Activated naive CD8-positive, alpha-beta T cell treated with anti-CD3 and anti-CD28 coated beads, Interleukin-2, amount 10 ng/mL, durations not matched to agents 7 days and 5 days (primary cell): ENCODE data around the gene DBH. TPM values are rescaled to one million over a fixed set of nuclear protein-coding genes. Genes with fewer than 3 reads are reported as not detected.

ENCODE experiments used
- ATAC-seq: fragments of 150-1000 bp; cut with Tn5 transposase; one replicate; pipeline ENCODE4 v1.10.0; 2021; ENCODE audit warnings: low read depth, moderate library complexity
- POLR2A ChIA-PET: fragments of 350-600 bp; sonication (Branson Sonifier 250); formaldehyde crosslinking; loops from one replicate; lab custom pipeline; 2021; ENCODE audit warnings: antibody characterized with exemption; lab: Charles Lee
- DNase-seq: peaks from one replicate; pipeline ENCODE4 v3.0.0; 2021
- H3K27ac Mint-ChIP-seq: one replicate; pipeline ENCODE4 v1.8.0; 2022; ENCODE audit warnings: mild to moderate bottlenecking, mixed read lengths
- H3K27me3 Mint-ChIP-seq: one replicate; pipeline ENCODE4 v1.8.0; 2022; ENCODE audit warnings: mild to moderate bottlenecking, moderate library complexity, mixed read lengths
- H3K36me3 Mint-ChIP-seq: one replicate; pipeline ENCODE4 v1.8.0; 2021; ENCODE audit warnings: mild to moderate bottlenecking, mixed read lengths
- H3K4me1 Mint-ChIP-seq: one replicate; pipeline ENCODE4 v1.8.0; 2021; ENCODE audit warnings: mixed read lengths
- H3K4me3 Mint-ChIP-seq: one replicate; pipeline ENCODE4 v1.8.0; 2022; ENCODE audit warnings: mild to moderate bottlenecking, moderate library complexity, mixed read lengths
- H3K9me3 Mint-ChIP-seq: one replicate; pipeline ENCODE4 v1.8.0; 2021; ENCODE audit warnings: mixed read lengths
- total RNA-seq, 2 experiments: library from RNA; stranded (reverse); gene quantifications; one replicate each; pipeline ENCODE4 v1.2.3, GENCODE V29; 2021

Gene DBH
- total RNA-seq, 2 experiments from 2014 or later = not detected

DNA sequence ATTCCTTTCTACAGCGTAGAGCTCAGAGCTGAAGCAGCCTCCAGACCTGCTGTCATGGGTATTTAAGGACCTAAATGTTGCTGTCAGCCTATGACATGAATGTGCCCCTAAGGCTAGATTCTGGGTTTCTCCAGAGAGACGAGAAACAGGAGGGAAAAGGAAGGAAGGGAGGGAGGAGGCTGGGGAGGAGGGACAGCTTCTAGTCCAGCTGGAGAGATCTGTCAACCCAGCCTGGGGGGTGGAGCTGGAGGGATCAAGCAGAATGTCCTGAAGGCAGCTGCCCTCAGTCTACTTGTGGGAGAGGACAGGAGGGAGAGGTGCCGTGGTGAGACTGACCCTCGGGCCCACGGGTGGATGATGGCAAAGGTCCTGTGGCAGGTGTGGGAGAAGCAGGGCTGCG, 1.1 kb upstream of the DBH start:
- H3K36me3 Mint-ChIP-seq = no peaks in the 10 kb centered on the region
- ATAC-seq = no peak
- no peaks in the 10 kb centered on the region for H3K9me3 Mint-ChIP-seq
- H3K4me1 Mint-ChIP-seq = no peaks in the 10 kb centered on the region
- H3K27me3 Mint-ChIP-seq = peaks cover 8% of the 10 kb centered on the region
- POLR2A ChIA-PET = no interaction called here
- no peak overlapping the region for H3K4me3 Mint-ChIP-seq
- DNase-seq = no peak
- no peak overlapping the region for H3K27ac Mint-ChIP-seq

DNA sequence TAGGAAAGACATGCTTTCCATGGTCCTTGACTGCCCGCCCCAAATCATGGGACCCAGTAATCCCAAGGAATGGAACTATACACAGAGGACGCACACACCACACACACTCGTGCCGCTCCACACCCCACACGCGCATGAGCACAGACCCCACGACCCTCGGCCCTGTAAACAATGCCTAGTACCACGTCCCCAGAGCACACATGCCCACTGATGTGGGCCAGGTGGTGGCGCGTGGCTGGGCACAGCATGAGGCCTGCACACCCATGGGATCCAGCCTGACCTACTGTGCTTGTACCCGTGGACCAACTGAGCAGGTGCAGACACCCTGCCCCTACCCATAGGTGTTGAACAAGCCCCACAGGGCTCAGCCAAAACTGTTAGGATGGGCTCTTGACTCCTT, 739 bp downstream of the DBH start:
- H3K27ac Mint-ChIP-seq = no peak overlapping the region
- no peaks in the 10 kb centered on the region for H3K36me3 Mint-ChIP-seq
- ATAC-seq (no peak), DNase-seq (no peak)
- H3K9me3 Mint-ChIP-seq = no peaks in the 10 kb centered on the region
- H3K27me3 Mint-ChIP-seq = peaks cover 8% of the 10 kb centered on the region
- H3K4me1 Mint-ChIP-seq = no peaks in the 10 kb centered on the region
- POLR2A ChIA-PET = no interaction called here
- no peak overlapping the region for H3K4me3 Mint-ChIP-seq

DNA sequence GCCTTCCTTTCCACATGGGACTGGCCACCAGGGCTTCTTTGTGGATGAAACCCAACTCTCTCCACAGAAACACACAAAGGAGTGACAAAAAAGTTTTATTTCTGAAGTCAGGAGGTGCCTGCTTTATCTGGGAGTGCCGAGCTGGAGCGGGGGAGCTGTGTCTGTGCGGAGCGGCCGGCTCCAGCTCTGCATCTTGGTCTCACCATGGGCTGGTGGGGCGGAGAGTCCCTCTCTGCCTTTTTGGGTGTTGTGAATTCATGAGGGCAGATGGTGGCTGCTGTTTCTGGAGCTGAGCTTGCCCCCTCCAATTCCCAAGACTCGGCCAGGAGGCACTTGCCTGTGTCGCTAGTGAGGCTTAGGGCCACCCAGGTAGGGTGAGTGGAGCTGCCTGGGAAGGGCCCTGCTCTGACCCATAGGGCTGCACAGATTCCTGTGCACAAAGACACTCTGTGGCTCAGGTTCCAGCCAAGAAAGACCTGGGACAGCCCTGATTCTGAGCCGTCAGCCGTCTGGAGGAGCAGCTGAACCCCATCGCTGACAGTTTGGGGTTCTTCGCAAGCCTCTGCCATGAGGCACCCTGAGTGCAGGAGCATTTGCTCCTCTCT, 1.4 kb downstream of the DBH start:
- H3K36me3 Mint-ChIP-seq = no peaks in the 10 kb centered on the region
- H3K4me3 Mint-ChIP-seq = no peak overlapping the region
- DNase-seq (no peak), ATAC-seq (no peak)
- H3K27me3 Mint-ChIP-seq = peaks cover 6% of the 10 kb centered on the region
- no peaks in the 10 kb centered on the region for H3K4me1 Mint-ChIP-seq
- H3K9me3 Mint-ChIP-seq = no peaks in the 10 kb centered on the region
- POLR2A ChIA-PET = no interaction called here
- no peak overlapping the region for H3K27ac Mint-ChIP-seq

DNA sequence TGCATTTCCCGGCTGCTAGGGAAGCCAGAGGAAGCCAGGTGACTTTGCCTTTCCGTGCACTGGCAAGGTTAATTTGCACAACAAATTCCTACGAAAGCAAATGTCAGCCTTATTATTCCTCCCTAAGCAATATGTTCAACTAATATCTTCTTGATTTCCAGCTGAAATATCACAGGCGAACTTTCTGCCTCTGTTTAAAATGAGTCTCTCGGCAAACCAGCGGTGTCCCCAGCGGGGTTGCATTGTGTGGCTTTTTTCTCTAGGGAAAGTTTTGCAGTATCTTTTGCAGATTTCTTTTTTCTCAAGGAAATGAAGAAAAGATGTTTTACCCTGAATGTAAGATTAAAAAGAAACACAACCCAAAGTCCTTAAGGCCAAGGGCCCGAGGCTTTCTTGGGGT, 1.9 kb downstream of the DBH start:
- Mint-ChIP-seq H3K4me1 (no peaks in the 10 kb centered on the region), H3K9me3 (no peaks in the 10 kb centered on the region), H3K27me3 (peaks cover 6% of the 10 kb centered on the region), H3K36me3 (no peaks in the 10 kb centered on the region), H3K27ac (no peak overlapping the region), H3K4me3 (no peak overlapping the region)
- ATAC-seq (no peak), DNase-seq (no peak)
- POLR2A ChIA-PET = no interaction called here

DNA sequence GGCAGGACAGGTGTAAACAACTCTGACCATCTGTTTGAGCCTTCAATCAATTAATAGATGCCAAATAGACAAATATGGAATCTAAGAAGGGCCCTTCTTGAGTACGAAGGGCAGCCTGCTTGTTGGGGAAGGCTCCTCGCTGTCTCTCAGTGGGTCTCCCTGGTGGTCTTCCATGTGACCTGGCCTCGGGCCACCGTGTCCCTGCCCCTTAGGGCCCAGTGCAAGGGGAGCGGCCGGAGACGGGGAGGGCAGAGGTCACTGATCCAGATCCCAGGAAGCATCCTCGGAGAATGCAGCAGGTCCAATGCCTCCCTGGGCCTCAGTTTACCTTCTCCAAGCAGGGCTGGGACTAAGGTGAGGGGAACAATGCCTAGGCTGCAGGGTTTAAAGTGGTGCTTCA, 2.5 kb downstream of the DBH start:
- DNase-seq = no peak
- ATAC-seq = no peak
- POLR2A ChIA-PET = no interaction called here
- Mint-ChIP-seq H3K27ac (no peak overlapping the region), H3K36me3 (no peaks in the 10 kb centered on the region), H3K27me3 (peaks cover 6% of the 10 kb centered on the region), H3K4me3 (no peak overlapping the region), H3K4me1 (no peaks in the 10 kb centered on the region), H3K9me3 (no peaks in the 10 kb centered on the region)

DNA sequence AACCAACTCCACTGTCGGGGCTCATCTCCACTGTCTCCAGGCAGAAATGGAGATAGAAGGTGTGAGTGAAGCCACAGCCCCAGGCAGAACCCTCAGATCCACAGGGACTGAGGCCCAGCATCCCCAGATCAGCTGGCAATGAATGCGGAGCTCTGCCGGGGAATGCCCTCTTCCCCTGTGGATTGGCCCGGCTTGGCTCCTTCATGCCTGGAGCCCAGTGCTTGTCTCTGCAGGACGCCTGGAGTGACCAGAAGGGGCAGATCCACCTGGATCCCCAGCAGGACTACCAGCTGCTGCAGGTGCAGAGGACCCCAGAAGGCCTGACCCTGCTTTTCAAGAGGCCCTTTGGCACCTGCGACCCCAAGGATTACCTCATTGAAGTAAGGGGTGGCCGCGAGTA, 3.5 kb downstream of the DBH start:
- POLR2A ChIA-PET = no interaction called here
- Mint-ChIP-seq H3K9me3 (no peaks in the 10 kb centered on the region), H3K27ac (no peak overlapping the region)

DNA sequence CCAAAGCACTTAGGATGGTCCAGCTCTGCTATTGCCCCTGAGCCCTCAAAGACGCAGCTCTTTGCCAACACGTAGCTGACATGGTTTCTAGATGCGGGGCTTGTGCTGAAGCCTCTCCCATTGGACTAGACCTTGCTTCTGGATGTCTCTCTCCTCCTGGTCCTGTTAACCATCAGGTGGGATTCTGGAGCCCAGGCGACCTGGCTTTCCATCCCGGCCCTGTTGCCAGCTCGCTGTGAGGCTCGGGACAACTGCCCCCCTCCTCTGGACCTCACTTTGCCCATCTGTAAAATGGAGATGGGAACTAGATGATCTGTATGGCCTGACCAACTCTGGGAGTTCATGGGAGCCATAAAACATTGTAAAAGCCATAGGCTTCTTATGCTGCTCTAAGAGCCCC, 4.0 kb downstream of the DBH start:
- no peak for ATAC-seq
- POLR2A ChIA-PET = no interaction called here
- H3K27ac Mint-ChIP-seq = no peak overlapping the region
- no peak for DNase-seq
- H3K4me1 Mint-ChIP-seq = no peaks in the 10 kb centered on the region
- no peaks in the 10 kb centered on the region for H3K36me3 Mint-ChIP-seq
- H3K9me3 Mint-ChIP-seq = no peaks in the 10 kb centered on the region
- H3K4me3 Mint-ChIP-seq = no peak overlapping the region
- H3K27me3 Mint-ChIP-seq = peaks cover 3% of the 10 kb centered on the region

More for the DNA sequence above, 3.5 kb downstream of the DBH start:
- Mint-ChIP-seq H3K4me1 (no peaks in the 10 kb centered on the region), H3K27me3 (peaks cover 6% of the 10 kb centered on the region), H3K36me3 (no peaks in the 10 kb centered on the region), H3K4me3 (no peak overlapping the region)
- DNase-seq (no peak), ATAC-seq (no peak)

DNA sequence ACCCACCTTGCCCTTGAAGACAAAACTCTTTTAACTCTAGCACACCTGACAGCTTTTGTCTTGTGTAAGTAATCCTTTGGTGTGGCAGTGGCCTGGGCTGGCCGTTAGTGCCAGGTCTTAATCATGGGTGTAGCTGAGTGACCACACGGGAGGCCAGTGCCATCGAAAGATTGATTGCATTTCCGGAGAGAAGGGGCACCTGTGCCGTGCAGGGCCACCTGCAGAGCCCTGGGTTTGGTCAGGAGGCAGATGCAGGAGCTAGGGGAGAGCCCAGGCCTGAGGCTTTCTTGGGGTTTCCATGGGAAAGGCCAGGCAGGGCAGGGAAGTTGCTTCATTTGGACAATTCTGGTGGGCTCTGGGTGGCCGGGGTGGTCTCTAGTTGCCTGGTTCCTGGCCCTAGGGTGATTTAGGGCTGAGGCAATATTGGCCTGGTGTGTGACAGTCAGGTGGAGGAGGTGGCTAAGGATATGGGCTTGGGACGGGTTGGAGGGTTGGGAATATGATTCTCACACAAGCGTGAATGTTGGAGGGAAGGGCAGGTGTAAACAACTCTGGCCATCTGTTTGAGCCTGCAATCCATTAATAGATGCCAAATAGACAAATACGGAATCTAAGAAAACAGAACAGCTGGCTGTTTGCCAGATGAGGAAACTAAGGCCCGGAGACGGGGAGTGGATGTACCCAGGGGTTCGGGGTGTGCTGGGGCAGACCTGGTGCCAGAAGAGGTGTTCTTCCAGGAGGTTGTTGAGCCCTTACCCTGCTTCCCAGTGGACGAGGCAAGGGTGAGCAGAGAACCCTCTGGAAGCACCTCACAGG, 4.6 kb downstream of the DBH start:
- POLR2A ChIA-PET = no interaction called here
- DNase-seq = no peak
- ATAC-seq = no peak
- H3K36me3 Mint-ChIP-seq = no peaks in the 10 kb centered on the region
- H3K4me1 Mint-ChIP-seq = peaks cover 5% of the 10 kb centered on the region
- H3K27ac Mint-ChIP-seq = no peak overlapping the region
- no peaks in the 10 kb centered on the region for H3K9me3 Mint-ChIP-seq
- no peak overlapping the region for H3K4me3 Mint-ChIP-seq
- peaks cover 2% of the 10 kb centered on the region for H3K27me3 Mint-ChIP-seq

DNA sequence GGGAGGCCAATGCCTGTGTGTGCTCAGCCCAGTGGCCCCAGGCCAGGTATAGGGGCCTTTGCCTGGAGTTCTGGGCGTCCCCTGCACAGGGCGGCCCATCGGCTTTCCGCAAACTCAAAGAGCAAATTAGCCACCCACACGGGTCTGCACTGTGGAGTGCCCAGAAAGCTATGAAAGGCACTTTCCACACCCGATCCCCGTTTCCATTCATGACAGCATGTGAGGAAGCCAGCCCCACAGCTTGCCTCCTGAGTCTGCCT, 5.2 kb downstream of the DBH start:
- no peak overlapping the region for H3K27ac Mint-ChIP-seq
- H3K4me3 Mint-ChIP-seq = no peak overlapping the region
- DNase-seq (no peak), ATAC-seq (no peak)
- H3K9me3 Mint-ChIP-seq = no peaks in the 10 kb centered on the region
- H3K27me3 Mint-ChIP-seq = peaks cover 2% of the 10 kb centered on the region
- POLR2A ChIA-PET = no interaction called here
- peaks cover 7% of the 10 kb centered on the region for H3K4me1 Mint-ChIP-seq
- H3K36me3 Mint-ChIP-seq = no peaks in the 10 kb centered on the region

DNA sequence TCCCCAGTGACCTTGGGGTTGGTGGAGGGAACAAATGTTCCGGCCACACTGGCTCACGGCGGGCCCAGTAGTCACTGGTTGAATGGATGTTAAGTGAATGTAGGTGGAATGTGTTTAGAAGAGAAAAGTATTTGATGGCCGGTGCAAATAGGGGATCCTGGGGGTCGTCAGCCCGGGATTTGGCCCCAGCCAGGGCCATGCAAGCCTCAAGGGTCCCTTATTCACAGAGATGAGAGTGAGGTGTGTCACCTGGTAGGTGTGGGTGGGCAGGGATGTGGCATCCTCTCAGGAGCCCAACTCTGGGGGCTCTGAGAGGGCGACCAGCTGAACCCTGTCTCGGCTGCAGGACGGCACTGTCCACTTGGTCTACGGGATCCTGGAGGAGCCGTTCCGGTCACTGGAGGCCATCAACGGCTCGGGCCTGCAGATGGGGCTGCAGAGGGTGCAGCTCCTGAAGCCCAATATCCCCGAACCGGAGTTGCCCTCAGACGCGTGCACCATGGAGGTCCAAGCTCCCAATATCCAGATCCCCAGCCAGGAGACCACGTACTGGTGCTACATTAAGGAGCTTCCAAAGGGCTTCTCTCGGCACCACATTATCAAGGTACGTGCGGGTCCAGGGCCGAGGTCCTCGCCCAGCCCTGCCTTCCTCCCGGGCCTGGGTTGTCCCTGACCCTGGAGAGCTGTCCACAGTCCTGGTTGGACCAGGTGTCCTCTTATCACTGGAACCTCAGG, 5.9 kb downstream of the DBH start:
- Mint-ChIP-seq H3K36me3 (no peaks in the 10 kb centered on the region), H3K9me3 (no peaks in the 10 kb centered on the region), H3K27me3 (peaks cover 2% of the 10 kb centered on the region), H3K4me3 (no peak overlapping the region), H3K27ac (no peak overlapping the region), H3K4me1 (peaks cover 7% of the 10 kb centered on the region)
- ATAC-seq (no peak), DNase-seq (no peak)
- POLR2A ChIA-PET = no interaction called here

DNA sequence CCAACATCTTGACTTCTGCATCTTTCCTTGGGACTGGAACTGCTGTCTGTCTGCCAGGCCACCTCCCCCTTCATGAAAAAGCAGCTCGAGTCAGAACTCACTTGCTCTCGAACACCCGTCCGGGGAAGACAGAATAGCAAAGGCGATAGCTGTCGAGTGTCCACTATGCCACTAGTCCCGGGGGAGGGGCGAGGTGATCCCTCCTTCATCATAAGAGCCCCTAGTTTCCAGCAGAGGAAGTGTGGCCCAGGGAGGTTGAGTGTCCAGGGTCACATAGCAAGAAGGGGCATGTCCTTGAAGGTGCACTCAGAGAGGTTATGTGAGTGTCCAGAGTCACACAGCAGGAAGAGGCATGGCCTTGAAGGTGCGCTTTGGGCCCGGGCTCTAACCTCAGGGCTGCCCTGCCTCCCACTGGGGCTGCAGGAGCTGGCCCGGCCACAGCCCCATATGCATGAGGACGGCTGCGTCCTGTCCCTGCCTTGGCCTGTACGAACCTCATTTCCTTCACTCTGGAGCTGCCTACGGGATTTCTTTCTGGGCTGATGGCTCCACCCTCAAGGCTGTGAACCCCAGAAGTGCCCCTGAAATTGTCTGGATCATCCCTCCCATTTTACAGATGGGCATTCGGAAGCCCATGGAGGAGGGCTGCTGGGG, 6.7 kb downstream of the DBH start:
- H3K27ac Mint-ChIP-seq = no peak overlapping the region
- ATAC-seq = no peak
- DNase-seq = no peak
- H3K9me3 Mint-ChIP-seq = no peaks in the 10 kb centered on the region
- H3K4me3 Mint-ChIP-seq = no peak overlapping the region
- POLR2A ChIA-PET = no interaction called here
- no peaks in the 10 kb centered on the region for H3K36me3 Mint-ChIP-seq
- H3K4me1 Mint-ChIP-seq = peaks cover 9% of the 10 kb centered on the region
- H3K27me3 Mint-ChIP-seq = no peaks in the 10 kb centered on the region

DNA sequence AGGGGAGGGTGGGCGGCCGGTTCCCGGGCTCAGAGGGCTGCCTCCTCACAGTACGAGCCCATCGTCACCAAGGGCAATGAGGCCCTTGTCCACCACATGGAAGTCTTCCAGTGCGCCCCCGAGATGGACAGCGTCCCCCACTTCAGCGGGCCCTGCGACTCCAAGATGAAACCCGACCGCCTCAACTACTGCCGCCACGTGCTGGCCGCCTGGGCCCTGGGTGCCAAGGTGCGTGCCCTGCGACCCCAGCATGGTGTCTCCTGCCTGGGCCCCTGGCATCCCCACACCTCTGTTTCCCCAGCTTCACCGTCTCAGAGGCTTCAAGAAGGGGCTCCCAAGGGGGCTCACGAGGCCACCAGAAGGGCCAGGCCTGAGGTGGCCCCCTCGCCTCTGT, 7.2 kb downstream of the DBH start:
- Mint-ChIP-seq H3K27me3 (no peaks in the 10 kb centered on the region), H3K36me3 (no peaks in the 10 kb centered on the region), H3K9me3 (no peaks in the 10 kb centered on the region), H3K4me1 (peaks cover 9% of the 10 kb centered on the region), H3K27ac (no peak overlapping the region), H3K4me3 (no peak overlapping the region)
- POLR2A ChIA-PET = no interaction called here
- DNase-seq (no peak), ATAC-seq (no peak)

DNA sequence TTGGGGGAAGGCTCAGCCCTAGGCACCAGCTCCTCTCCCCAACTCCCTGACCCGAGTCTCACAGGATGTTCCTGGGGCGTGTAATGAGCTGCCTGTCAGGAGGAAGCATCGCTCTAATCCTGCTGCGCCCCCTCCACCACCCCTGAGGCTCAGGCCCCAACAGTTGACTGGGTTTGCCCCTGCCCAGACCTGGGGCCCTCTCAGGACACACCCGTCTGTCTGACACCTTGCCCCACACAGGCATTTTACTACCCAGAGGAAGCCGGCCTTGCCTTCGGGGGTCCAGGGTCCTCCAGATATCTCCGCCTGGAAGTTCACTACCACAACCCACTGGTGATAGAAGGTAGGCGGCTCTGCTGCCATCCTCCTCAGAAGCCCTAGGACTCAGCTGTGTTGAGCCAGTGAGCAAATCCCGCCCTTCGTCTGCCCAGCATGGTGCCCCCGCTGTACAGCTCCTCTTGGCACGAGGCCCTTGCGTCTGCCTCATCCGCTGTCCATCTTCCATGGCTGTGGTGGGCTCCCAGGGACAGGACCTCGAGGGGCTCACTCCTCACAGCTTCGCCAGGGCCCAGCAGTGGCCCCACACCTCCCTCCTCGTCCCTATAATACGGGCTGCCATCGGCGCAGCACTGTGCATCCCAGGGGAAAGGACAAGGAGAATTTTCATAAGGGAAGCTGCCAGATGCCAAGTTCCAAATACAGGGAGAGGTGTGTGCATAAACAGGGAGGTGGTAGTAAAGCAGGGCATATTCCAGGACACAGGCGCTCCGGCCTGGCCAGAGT, 8.0 kb downstream of the DBH start:
- DNase-seq (no peak), ATAC-seq (no peak)
- no peak overlapping the region for H3K27ac Mint-ChIP-seq
- H3K4me1 Mint-ChIP-seq = peaks cover 9% of the 10 kb centered on the region
- H3K9me3 Mint-ChIP-seq = no peaks in the 10 kb centered on the region
- POLR2A ChIA-PET = interaction anchor here (1.3 kb wide), 1 partner anchor 40 kb away, joined by 3 read pairs; no protein-coding TSS in a partner anchor
- no peaks in the 10 kb centered on the region for H3K27me3 Mint-ChIP-seq
- no peak overlapping the region for H3K4me3 Mint-ChIP-seq
- no peaks in the 10 kb centered on the region for H3K36me3 Mint-ChIP-seq
